Measurements from ENCODE around the gene IQSEC1.

Gene IQSEC1

GRCh38 chr3:12907296-12907695 is 165.9 kb downstream of the IQSEC1 start:
- DNase-seq (ENCODE audit: low spot score) = no peak

GRCh38 chr3:12906916-12907290 is 166.3 kb downstream of the IQSEC1 start:
- no peak for DNase-seq (ENCODE audit: low spot score)

GRCh38 chr3:12906141-12906915 is 166.9 kb downstream of the IQSEC1 start:
- DNase-seq (ENCODE audit: low spot score) = no peak

DNA sequence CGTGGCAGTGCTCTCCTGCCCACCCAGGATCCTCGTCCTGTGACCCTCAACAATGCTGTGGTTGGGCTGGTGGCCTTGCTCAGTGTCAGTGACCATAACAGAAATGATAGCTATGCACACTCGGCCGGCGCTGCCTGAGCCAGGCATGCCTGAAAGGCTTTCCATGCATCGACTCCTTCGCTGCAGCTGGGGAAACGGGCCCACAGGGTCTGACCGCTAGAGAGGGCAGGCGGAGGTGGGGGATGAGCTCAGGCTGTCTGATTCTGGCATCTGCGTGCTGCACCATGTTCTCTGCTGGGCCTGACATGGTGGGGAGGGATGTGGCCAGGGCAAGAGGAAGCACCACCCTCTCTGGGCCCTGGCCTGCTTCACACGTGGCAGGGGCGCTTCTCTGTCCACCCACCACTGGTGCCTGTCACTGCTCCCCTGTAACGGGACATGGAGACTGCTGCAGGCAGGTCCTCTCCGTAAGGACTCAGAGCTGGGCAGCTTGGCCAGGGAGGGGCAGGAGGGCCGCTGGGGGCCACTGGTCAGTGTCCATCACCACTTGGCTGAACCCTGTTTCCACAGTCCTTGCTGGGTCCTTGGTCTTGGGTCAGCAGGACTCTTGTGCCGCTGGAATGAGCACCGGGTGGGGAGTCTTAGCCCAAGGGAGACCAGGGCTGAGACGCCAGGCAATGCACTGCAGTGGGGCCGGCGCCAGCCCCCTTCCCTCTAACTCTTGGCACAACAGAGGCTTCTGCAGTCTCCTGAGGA is 167.7 kb downstream of the IQSEC1 start:
- no peak for DNase-seq (ENCODE audit: low spot score)

DNA sequence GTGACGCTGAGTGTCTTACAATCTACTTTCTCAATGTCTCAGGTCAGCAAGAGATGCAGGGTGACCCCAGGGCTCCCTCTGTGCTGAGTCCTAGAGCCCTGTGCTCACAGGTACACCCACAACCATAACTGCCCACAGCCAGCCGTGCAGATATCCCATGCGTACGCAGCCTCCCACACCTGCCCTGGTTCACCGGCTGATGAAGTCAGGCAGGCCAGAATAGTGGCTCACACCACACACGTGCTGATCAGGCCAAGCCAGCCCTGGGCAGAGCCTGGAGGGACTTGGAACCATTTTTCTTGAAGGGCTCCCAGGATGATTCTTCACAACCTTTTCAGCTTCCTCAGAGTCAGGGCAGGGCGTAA is 168.3 kb downstream of the IQSEC1 start:
- DNase-seq (ENCODE audit: low spot score) = no peak

GRCh38 chr3:12903881-12904280 is 169.3 kb downstream of the IQSEC1 start:
- DNase-seq (ENCODE audit: low spot score) = no peak

DNA sequence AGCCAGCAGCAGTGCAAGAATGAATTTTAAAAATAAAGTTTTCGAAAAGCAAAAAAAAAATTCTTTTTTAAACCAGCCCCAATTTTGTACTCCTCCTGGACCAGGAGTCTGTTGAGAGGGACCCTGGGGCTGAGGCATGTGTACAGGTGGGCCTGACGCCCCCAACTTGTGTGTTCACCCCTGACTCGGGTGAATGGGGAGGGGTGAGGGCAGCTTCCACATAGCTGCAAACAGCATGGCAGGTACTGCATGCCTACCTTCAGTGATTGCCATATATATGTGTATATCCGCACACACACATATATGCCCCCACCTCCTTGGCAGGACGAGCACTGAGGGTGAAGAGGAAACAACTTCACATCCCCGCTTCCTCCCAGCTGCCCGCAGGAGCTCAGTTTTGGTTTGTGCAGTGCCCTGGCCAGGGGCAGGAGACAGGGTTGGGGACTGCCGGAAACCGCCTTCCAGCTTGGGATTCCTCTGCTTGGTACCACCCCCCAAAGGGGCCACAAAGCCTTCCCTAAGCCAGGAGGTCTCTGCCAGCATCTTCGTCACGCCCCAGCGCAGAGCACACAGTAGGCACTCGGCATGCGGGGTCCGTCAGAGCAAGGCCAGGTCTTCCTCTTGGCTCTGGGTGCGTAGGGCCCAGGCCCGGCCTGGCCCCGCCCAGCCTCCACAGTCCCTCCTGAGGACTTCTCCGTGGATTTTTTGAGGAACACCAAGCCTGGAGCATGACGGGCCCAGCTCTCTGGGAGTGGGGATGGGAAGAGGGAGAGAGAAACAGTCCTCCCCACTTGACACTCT is 170.0 kb downstream of the IQSEC1 start:
- no peak for DNase-seq (ENCODE audit: low spot score)

GRCh38 chr3:12902181-12902999 is 170.8 kb downstream of the IQSEC1 start:
- no peak for DNase-seq (ENCODE audit: low spot score)

GRCh38 chr3:12901623-12902045 is 171.6 kb downstream of the IQSEC1 start:
- no peak for DNase-seq (ENCODE audit: low spot score)

DNA sequence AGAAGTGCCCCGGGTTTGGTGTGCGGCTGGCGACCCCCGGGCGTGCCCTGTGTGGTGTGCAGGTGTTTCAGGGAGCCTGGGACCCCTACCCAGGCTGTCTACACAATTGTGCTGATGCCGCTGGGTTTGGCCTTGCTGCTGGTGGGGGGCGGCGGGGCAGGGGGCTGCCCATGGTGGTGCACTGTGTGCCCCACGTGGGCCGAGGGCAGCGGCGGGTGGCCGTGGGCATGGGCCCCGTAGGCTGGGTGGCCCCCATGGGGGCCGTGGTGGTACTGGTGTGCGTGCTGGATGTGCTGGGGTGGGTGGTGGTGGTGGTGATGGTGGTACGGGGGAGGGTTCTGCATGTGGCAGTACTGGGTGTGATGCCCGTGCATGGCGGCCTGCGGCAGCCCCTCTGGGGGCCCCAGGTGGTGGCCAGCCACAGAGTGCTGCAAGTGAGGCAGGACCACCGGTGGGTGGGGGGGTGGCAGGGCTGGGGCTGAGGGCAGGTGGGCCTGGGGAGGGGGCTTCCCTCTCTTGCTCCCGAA is 172.3 kb downstream of the IQSEC1 start:
- DNase-seq (ENCODE audit: low spot score) = no peak

- no peak for DNase-seq (ENCODE audit: low spot score)
Measured at GRCh38 chr3:12898965-12899755, 174.1 kb downstream of the IQSEC1 start.

DNA sequence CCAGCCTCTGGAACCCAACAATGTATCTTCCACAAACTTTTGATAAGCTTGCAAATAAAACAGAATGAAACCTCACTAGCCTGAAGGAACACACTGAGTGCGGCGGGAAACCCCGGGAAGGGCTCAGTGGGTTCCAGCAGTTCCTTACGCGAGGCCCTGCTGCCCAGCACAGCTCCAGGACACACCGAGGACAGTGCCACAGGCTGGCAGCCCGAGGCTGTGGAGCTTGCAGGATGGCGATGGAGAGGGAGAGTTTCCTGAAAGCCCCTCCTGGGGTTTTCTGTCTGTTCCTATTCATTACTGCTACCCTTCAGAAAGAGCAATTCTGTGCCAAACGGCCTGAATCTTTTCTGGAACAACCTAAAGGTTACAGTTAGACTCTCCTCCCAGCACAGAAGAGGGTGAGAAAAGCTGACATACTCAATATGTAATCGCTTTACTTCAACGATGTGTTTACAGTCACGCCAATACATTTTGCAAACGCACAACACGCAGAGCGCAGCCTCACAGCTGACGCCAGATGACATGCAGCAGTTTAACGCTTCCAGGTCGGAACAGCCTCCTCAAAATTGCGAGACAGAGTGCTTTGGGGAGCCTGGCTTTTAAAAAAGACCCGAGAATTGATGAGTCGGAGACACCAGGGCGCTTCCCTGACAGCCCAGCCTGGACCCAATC is 174.8 kb downstream of the IQSEC1 start:
- no peak for DNase-seq (ENCODE audit: low spot score)

DNA sequence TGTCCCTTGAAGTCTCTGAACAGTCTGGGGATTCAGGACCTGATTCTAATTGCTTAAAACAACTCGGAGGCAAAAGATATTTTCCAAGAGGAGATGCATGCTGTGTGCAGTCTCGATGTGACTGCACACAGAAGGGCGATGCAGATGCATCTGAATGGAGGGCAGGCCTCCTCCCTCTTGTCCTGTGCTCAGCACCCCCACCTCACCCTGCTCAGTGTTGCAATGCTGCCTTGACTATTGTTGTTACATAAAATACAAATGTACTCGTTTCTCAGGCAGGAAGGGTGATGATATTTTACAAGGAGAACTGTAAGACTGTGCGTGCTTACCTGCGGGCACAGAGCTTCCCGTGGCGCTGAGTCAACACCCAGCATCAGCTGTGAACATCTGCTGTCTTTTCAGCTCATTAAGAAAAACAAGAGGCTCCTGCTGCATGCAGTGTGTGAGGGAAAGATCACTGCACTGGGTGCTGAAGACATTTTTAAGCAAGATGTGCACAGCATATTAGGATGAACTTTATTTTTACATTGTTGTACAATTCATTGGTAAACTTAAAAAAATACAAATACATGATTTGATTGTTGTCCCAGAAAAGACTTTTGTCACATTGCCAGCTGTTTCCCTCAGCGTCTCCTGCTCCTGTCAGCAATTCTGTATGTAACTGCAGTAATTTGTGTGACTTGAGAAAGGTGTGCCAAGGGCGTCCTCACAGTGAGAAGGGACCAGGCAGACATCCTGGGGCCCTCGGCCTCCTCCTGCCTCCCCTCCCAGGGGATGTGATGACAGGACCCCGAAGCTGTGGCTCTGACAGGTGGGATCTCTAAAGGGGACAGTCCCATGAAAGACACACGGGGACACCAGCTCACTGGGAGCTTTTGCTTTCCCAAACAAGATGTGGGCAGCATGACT is 175.6 kb downstream of the IQSEC1 start:
- DNase-seq (ENCODE audit: low spot score) = no peak

DNA sequence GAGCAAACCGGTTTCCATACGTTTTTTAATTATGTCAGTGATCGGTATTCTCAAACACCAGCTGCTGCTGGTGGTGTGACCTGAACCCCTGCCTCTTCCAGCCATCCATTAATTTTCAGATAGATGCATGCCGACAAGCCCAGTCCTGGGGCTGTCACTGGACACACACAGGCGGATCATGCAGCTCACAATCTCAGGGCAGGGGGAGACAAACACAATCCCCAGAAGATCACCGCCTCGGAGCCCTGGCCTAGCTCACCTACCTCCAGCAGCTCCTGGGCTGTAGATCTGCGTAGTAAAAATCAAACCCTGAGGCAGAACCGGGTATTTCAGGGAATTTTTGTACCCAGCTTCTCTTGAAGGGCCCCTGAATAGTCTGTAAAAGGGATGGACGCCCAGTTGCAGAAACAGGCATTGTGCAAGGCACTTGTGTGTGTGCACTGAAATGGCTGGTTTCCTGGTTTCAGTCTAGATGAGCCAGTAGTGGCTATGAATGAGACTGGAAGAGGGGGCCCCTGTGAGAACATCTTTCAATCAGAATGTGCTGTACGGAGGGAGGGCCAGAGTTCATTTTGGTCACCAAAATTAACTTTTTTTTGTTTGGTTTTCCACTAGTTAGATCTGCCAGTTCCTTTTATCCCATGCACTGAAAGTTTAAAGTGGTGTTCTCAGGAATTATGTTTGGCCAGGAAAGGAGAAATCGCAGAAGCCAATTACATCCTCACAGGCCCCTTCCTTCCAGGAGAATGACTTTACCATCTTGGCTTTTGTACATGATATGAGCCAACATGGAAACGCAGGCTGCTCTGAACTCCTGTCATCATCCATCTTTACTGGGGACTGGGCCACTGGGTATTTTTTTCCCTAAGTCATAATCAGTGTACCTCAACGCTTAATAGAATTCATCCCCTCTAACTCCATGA is 176.9 kb downstream of the IQSEC1 start:
- DNase-seq (ENCODE audit: low spot score) = no peak

DNA sequence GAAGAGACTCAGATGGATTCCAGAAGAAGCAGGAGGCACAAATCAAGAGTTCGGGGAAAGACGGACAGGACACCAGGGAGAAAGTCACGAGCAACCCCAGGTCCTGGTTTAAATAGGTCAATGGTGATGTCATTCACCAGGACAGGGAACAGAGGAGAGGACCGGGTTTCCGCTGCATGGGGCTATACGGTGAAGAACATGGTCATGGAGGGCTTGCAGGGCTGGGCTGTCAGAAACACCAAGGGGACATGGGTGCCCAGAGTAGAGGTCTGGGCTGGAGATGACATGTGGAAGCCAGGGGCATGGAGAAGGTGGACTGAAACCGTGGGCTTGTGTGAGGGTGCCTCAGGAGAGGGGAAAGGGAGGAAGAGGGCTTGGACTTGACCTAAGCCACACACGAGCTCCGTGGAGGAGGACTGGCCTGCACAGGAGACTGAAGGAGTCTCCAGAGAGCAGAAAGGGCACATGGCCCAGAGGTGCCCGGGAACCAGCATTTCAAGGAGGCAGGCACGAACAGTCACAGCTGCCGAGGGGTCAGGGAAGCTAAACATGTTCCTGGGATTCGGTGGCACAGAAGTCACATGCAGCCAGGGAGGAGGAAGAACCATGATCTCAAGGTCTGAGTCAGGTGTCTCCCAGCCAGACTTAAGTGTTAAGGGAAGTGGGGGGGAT is 177.7 kb downstream of the IQSEC1 start:
- no peak for DNase-seq (ENCODE audit: low spot score)

- DNase-seq (ENCODE audit: low spot score) = no peak
Measured at GRCh38 chr3:12894629-12895028, 178.6 kb downstream of the IQSEC1 start.

GRCh38 chr3:12893852-12894251 is 179.4 kb downstream of the IQSEC1 start:
- no peak for DNase-seq (ENCODE audit: low spot score)

DNA sequence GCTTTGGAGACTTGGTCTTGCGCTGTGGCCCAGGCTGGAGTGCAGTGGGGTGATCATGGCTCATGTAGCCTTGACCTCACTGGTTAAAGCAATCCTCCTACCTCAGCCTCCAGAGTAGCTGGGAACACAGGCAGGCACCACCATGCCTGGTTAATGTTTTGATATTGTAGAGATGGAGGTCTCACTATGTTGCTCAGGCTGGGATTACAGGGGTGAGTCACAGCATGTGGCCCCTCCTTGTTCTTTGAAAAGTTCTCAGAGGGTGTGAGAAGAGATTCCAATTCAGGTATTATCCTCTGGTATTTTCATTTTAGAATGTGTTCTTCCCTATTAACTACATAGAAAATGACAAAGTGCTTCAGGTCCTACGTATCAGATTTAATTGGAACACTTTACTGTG is 180.0 kb downstream of the IQSEC1 start:
- no peak for DNase-seq (ENCODE audit: low spot score)

Data from RKO (cell line).